Type B pancreatic cell (in vitro differentiated cells): ENCODE results near the gene EHMT1. TPM values are rescaled to one million over a fixed set of nuclear protein-coding genes. Genes with fewer than 3 reads are reported as not detected.

Experiments used
- DNase-seq: peaks from one replicate; pipeline ENCODE4 v3.0.0; 2021; ENCODE audit warnings: mixed read lengths; ENCODE audit not compliant: unreplicated experiment; ENCODE audit errors: extremely low spot score
- H3K27ac Mint-ChIP-seq: 2 replicates; pipeline ENCODE4 v1.8.0; 2021; ENCODE audit warnings: mild to moderate bottlenecking, mixed read lengths
- H3K27me3 Mint-ChIP-seq: 2 replicates; pipeline ENCODE4 v1.8.0; 2021; ENCODE audit warnings: mixed read lengths
- H3K36me3 Mint-ChIP-seq: 2 replicates; pipeline ENCODE4 v1.8.0; 2021; ENCODE audit warnings: mixed read lengths
- H3K4me1 Mint-ChIP-seq: one replicate; pipeline ENCODE4 v1.8.0; 2021; ENCODE audit warnings: mixed read lengths; ENCODE audit not compliant: unreplicated experiment
- H3K4me3 Mint-ChIP-seq: 2 replicates; pipeline ENCODE4 v1.8.0; 2021; ENCODE audit warnings: mild to moderate bottlenecking, mixed read lengths
- H3K9me3 Mint-ChIP-seq: 2 replicates; pipeline ENCODE4 v1.8.0; 2021; ENCODE audit warnings: mixed read lengths
- total RNA-seq: library from RNA; stranded (reverse); gene quantifications from 2 replicates; pipeline ENCODE4 v1.2.1, GENCODE V29; 2021; ENCODE audit warnings: low replicate concordance
- TF ChIP-seq, protein P1 (sequence below): fragments of 200-600 bp; sonication (generic); conservative IDR thresholded peaks from 2 replicates; pipeline ENCODE4 v1.5.0; 2021; ENCODE audit warnings: antibody characterized with exemption, mild to moderate bottlenecking

The EHMT1 gene
- total RNA-seq, 1 donor from 2014 or later, result 111 TPM

DNA sequence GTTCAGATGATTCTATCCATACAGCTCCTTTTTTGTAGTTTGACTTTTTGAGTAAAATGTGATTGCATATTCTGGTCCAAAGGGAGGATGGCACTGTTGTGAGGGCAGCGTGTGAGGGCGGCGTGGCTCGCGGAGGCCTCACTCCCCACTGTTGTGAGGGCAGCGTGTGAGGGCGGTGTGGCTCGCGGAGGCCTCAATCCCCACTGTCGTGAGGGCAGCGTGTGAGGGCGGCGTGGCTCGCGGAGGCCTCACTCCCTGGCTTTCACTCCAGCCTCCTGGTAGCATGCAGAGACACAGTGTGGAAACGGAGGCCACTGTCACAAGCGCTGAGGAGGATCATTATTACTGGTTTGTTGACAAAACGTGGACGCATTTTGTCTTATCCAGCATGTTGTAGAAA is 79.0 kb downstream of the EHMT1 start:
- H3K9me3 Mint-ChIP-seq, result no peaks in the 10 kb centered on the region
- H3K4me1 Mint-ChIP-seq, result peaks cover 26% of the 10 kb centered on the region
- TF ChIP-seq, protein P1, sequence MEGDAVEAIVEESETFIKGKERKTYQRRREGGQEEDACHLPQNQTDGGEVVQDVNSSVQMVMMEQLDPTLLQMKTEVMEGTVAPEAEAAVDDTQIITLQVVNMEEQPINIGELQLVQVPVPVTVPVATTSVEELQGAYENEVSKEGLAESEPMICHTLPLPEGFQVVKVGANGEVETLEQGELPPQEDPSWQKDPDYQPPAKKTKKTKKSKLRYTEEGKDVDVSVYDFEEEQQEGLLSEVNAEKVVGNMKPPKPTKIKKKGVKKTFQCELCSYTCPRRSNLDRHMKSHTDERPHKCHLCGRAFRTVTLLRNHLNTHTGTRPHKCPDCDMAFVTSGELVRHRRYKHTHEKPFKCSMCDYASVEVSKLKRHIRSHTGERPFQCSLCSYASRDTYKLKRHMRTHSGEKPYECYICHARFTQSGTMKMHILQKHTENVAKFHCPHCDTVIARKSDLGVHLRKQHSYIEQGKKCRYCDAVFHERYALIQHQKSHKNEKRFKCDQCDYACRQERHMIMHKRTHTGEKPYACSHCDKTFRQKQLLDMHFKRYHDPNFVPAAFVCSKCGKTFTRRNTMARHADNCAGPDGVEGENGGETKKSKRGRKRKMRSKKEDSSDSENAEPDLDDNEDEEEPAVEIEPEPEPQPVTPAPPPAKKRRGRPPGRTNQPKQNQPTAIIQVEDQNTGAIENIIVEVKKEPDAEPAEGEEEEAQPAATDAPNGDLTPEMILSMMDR, result no peak
- peaks cover 18% of the 10 kb centered on the region for H3K36me3 Mint-ChIP-seq
- H3K27ac Mint-ChIP-seq, result no peak overlapping the region
- DNase-seq, result no peak
- no peak overlapping the region for H3K4me3 Mint-ChIP-seq
- H3K27me3 Mint-ChIP-seq, result no peaks in the 10 kb centered on the region

DNA sequence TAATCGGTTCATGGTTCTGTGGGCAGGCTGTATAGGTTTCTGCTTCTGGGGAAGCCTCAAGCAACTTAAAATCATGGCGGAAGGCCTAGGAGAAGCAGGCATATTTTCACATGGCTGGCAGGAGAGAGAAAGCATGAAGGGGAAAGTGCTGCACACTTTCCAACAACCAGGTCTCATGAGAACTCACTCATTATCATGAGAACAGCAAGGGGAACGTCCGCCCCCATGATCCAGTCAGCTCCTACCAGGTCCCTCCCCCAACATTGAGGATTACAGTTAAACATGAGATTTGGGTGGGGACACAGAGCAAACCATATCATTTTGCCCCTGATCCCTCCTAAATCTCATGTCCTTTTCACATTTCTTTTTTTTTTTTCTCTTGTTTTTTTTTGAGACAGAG is 82.1 kb downstream of the EHMT1 start:
- H3K27me3 Mint-ChIP-seq, result no peaks in the 10 kb centered on the region
- H3K4me3 Mint-ChIP-seq, result no peak overlapping the region
- no peak for DNase-seq
- peaks cover 6% of the 10 kb centered on the region for H3K9me3 Mint-ChIP-seq
- H3K27ac Mint-ChIP-seq, result no peak overlapping the region
- TF ChIP-seq, protein P1, result no peak
- peaks cover 9% of the 10 kb centered on the region for H3K4me1 Mint-ChIP-seq
- peaks cover 22% of the 10 kb centered on the region for H3K36me3 Mint-ChIP-seq

DNA sequence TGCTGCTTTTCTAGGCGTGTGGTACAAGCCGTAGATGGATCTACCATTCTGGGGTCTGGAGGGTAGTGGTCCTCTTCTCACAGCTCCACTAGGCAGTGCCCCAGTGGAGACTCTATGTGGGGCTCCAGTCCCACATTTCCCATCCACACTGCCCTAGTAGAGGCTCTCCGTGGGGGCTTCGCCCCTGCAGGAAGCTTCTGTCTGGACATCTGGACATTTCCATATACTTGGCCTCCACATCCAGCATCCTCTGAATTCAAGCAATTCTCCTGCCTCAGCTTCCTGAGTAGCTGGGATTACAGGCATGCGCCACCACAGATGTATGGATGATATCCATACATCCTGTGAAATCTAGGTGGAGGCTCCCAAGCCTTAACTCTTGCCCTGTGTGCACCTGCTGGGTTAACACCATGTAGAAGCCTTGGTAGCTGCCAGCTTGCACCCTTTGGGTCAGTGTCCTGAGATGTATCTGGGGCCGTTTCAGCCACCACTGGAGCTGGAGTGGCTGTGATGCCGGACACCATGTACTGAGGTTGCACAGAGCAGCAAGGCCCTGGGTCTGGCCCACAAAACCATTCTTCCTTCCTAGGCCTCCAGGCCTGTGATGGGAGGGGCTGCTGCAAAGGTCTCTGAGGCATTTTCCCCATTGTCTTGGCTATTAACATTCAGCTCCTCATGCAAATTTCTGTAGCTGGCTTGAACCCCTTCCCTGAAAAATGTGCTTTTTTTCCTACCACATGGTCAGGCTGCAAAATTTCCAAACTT is 84.0 kb downstream of the EHMT1 start:
- Mint-ChIP-seq H3K9me3 (peaks cover 6% of the 10 kb centered on the region), H3K4me3 (no peak overlapping the region), H3K4me1 (peaks cover 4% of the 10 kb centered on the region), H3K27me3 (no peaks in the 10 kb centered on the region), H3K27ac (no peak overlapping the region), H3K36me3 (peaks cover 17% of the 10 kb centered on the region)
- TF ChIP-seq, protein P1, result no peak
- no peak for DNase-seq

DNA sequence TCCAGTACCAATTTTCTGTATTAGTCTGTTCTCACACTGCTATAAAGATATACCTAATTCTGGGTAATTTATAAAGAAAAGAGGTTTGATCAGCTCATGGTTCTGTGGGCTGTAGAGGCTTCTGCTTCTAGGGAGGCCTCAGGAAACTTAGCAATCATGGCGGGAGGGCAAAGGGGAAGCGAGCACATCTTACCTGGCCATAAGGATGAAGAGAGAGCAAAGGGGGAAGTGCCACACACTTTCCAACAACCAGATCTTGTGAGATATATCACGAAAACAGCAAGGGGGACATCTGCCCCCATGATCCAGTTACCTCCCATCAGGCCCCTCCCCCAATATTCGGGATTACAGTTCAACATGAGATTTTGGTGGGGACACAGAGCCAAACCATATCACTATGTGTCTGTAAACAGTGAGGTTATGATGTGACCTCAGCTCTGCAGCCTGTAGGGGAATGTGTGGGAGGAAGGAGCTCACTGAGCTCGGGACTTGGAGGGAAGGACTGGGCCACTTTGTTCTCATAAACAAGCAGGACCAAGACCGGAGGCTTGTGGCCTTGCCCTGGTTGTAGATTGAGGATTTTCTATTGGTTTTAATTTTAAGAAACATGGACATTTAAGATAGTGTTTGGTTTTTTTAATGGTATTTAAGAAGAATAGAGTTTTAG is 85.2 kb downstream of the EHMT1 start:
- peaks cover 4% of the 10 kb centered on the region for H3K4me1 Mint-ChIP-seq
- peaks cover 6% of the 10 kb centered on the region for H3K9me3 Mint-ChIP-seq
- H3K36me3 Mint-ChIP-seq, result peaks cover 17% of the 10 kb centered on the region
- DNase-seq, result no peak
- H3K4me3 Mint-ChIP-seq, result no peak overlapping the region
- no peaks in the 10 kb centered on the region for H3K27me3 Mint-ChIP-seq
- no peak overlapping the region for H3K27ac Mint-ChIP-seq
- TF ChIP-seq, protein P1, result no peak

DNA sequence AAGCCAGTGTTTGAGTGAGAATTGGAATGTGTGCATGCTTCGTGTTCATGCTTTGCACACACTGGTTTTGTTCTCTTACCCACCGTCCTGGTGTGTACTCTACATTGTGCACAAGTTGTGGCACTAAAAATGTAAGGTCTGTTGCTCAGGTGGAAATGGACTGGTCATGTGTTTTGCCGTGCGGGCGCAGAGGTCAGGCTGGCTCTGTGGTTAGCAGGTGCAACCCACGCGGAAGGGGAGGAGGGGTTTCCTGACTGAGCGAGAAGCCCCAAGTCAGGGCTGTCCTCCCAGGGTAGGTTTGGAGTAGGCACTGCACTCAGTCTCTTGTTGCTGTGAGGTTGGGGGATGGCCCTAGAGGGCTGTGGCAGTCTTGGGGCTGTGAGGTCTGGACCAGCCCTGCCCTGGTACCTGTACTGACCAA is 86.6 kb downstream of the EHMT1 start:
- no peaks in the 10 kb centered on the region for H3K27me3 Mint-ChIP-seq
- H3K27ac Mint-ChIP-seq, result no peak overlapping the region
- peaks cover 6% of the 10 kb centered on the region for H3K9me3 Mint-ChIP-seq
- DNase-seq, result no peak
- H3K4me3 Mint-ChIP-seq, result no peak overlapping the region
- peaks cover 4% of the 10 kb centered on the region for H3K4me1 Mint-ChIP-seq
- TF ChIP-seq, protein P1, result no peak
- peaks cover 17% of the 10 kb centered on the region for H3K36me3 Mint-ChIP-seq
